Adrenal gland (tissue), 12 donors: ENCODE measurements around the gene ZCCHC17. TPM values are rescaled to one million over a fixed set of nuclear protein-coding genes. Genes with fewer than 3 reads are reported as not detected.
A peak's percentile ranks its signal among the peaks of the same experiment; 100 is the strongest.
"Not testable (repeated sequence)": the region's sequence is repeated elsewhere in the genome, so short reads cannot be mapped to it uniquely, and the experiment has no call there.

Source experiments
- DNase-seq, 7 donors: peaks; one replicate each; pipeline ENCODE4 v3.0.0-alpha.2; 2019 to 2020
- H3K27ac ChIP-seq, 5 donors: fragments of 200-600 bp; sonication (generic) in 4 of 5; 1 replicate in 3 of 5; 2 replicates in 2 of 5; pipeline versions ENCODE4 v1.5.1 to v1.8.0; 2016 to 2020; ENCODE audit warnings: mild to moderate bottlenecking in 1 of 5
- H3K27me3 ChIP-seq: fragments of 200-600 bp; 2 replicates; pipeline ENCODE4 v1.8.0; 2021
- H3K36me3 ChIP-seq, 2 donors: fragments of 200-600 bp; replicated peaks in 1 of 2; 1 replicate in 1 of 2; 2 replicates in 1 of 2; pipeline versions ENCODE4 v1.5.1 to v1.8.0; 2018 to 2022
- H3K4me1 ChIP-seq, 2 donors: fragments of 200-600 bp; replicated peaks in 1 of 2; 1 replicate in 1 of 2; 2 replicates in 1 of 2; pipeline versions ENCODE4 v1.5.1 to v1.8.0; 2018 to 2021
- H3K4me3 ChIP-seq, 4 donors: fragments of 200-600 bp; sonication (generic) in 3 of 4; one replicate each; pipeline ENCODE4 v1.5.1; 2016 to 2018
- H3K9me3 ChIP-seq, 3 donors: fragments of 200-600 bp; sonication (generic) in 1 of 3; replicated peaks in 1 of 3; 1 replicate in 2 of 3; 2 replicates in 1 of 3; pipeline versions ENCODE4 v1.5.1 to v1.8.0; 2016 to 2021
- CTCF ChIP-seq, 6 experiments: fragments of 450-650 bp in 4 of 6; fragments of 200-600 bp in 2 of 6; sonication (generic) in 1 of 6; IDR thresholded peaks; 1 replicate in 5 of 6; 2 replicates in 1 of 6; pipeline versions ENCODE4 v1.5.1 to v1.8.0; 2016 to 2021; ENCODE audit warnings: antibody characterized with exemption in 6 of 6, mild to moderate bottlenecking in 2 of 6, moderate library complexity in 1 of 6
- POLR2A ChIP-seq, 2 donors: fragments of 450-650 bp; IDR thresholded peaks; one replicate each; pipeline ENCODE4 v1.6.1; 2017; ENCODE audit warnings: antibody characterized with exemption in 2 of 2, mild to moderate bottlenecking in 2 of 2, moderate library complexity in 1 of 2
- WGBS, 4 donors: extraction: QIAGEN DNeasy Blood & Tissue Kit in 2 of 4; methylation state at CpG; one replicate each; pipeline versions ENCODE4 v1.1.5 to v1.1.7; 2013 to 2017; 5-methylcytosine and 5-hydroxymethylcytosine counted together
- intact Hi-C, 2 donors: fragments of 100-400 bp; cut with DNase I; formaldehyde crosslinking; loops; one replicate each; pipeline versions ENCODE4 v1.14.1 to v1.15.0; 2022 to 2023
- polyA plus RNA-seq, 3 donors: library from polyadenylated mRNA; stranded (reverse); fragments of 200-250 nt in 2 of 3; fragments of 350-450 nt in 1 of 3; fragmentation: Illumina TruSeq in 1 of 3; extraction: RNeasy Lipid Tissue Mini Kit (QIAGEN cat#74804) in 1 of 3; gene quantifications; one replicate each; pipeline ENCODE4 v1.2.3, GENCODE V29; 2013 to 2014
- total RNA-seq, 9 donors: library from RNA; depleted of rRNA in 4 of 9; stranded (reverse); fragments of >200 nt in 4 of 9; fragments of 120-200 nt in 1 of 9; fragmentation: NEBNext Ultra II Directional in 1 of 9; extraction: Animal tissue kit (Norgen Biotek cat#: 25700) in 1 of 9; gene quantifications; one replicate each; pipeline versions ENCODE4 v1.1.0 to v1.2.4, GENCODE V29; 2013 to 2023
- donor health status: healthy with polysubstance abuse.
- donor health status: Bipolar disorder and iron deficiency.
- donor health status: DM: yes; HTN: yes; CAD: no.
- donor health status: DM: no; HTN: no; CAD: no.
- donor health status: DM: no; HTN: no; CAD: no.
- donor health status: DM: yes; HTN: yes; CAD: no.

Gene ZCCHC17
- total and polyA plus RNA-seq, 12 donors = 20.9 to 62.1 (median 29.5) TPM

GRCh38 chr1:31273619-31274018, 23.2 kb upstream of the ZCCHC17 start:
- TF ChIP-seq CTCF (IDR thresholded peaks at IDR 0.05) (no peak), POLR2A (IDR thresholded peaks at IDR 0.05) (no peak)
- peaks cover 0 to 48% of the 10 kb centered on the region in 2 donors for H3K36me3 ChIP-seq
- H3K4me3 ChIP-seq = no peak overlapping the region
- H3K27me3 ChIP-seq = no peaks in the 10 kb centered on the region
- H3K4me1 ChIP-seq = peaks cover 0 to 5% of the 10 kb centered on the region in 2 donors
- no peaks in the 10 kb centered on the region for H3K9me3 ChIP-seq
- no peak overlapping the region for H3K27ac ChIP-seq
- intact Hi-C loops = no loop called here
- no peak for DNase-seq
- WGBS, 4 donors = 81 to 89% (median 84%) methylated on average over 2 of the region's 2 CpGs

GRCh38 chr1:31282426-31282825, 14.4 kb upstream of the ZCCHC17 start:
- peaks cover 0 to 53% of the 10 kb centered on the region in 2 donors for H3K36me3 ChIP-seq
- H3K27me3 ChIP-seq, DNase-seq, H3K4me1 ChIP-seq, H3K27ac ChIP-seq, H3K4me3 ChIP-seq, H3K9me3 ChIP-seq, intact Hi-C loops: not testable (repeated sequence)
- WGBS, 4 donors = 91 to 95% (median 93%) methylated on average over 9 of the region's 9 CpGs

- H3K9me3 ChIP-seq, DNase-seq, H3K4me1 ChIP-seq, intact Hi-C loops, H3K27me3 ChIP-seq, H3K4me3 ChIP-seq, H3K27ac ChIP-seq: not testable (repeated sequence)
- H3K36me3 ChIP-seq = peaks cover 0 to 65% of the 10 kb centered on the region in 2 donors
- WGBS, 4 donors = 96 to 100% (median 98%) methylated on average over 4 of the region's 4 CpGs
Observed at GRCh38 chr1:31287791-31288190, 9.0 kb upstream of the ZCCHC17 start.

- no peak overlapping the region for H3K4me3 ChIP-seq
Observed at GRCh38 chr1:31289021-31289420, 7.8 kb upstream of the ZCCHC17 start.

GRCh38 chr1:31295874-31296485, 852 bp upstream of the ZCCHC17 start:
- 15 to 26% (median 15%) methylated on average over 13 to 17 of the region's 17 CpGs for WGBS, 4 donors
- peak overlapping the region in 4 of 5 donors; percentile 72 to 95 (median 83) for H3K27ac ChIP-seq
- peaks cover 10 to 40% of the 10 kb centered on the region in 2 donors for H3K4me1 ChIP-seq
- H3K4me3 ChIP-seq = peak overlapping the region; percentile 27 to 94 (median 70)
- H3K9me3 ChIP-seq = no peaks in the 10 kb centered on the region
- intact Hi-C loops = no loop called here
- DNase-seq = peak in 1 of 7 donors; percentile 8
- peaks cover 0 to 31% of the 10 kb centered on the region in 2 donors for H3K36me3 ChIP-seq
- H3K27me3 ChIP-seq = no peaks in the 10 kb centered on the region
- TF ChIP-seq POLR2A (IDR thresholded peaks at IDR 0.05) (no peak), CTCF (IDR thresholded peaks at IDR 0.05) (no peak)

More at GRCh38 chr1:31289021-31289420, 7.8 kb upstream of the ZCCHC17 start:
- no peaks in the 10 kb centered on the region for H3K27me3 ChIP-seq
- intact Hi-C loops = no loop called here
- H3K36me3 ChIP-seq = peaks cover 0 to 77% of the 10 kb centered on the region in 2 donors
- DNase-seq = no peak
- H3K9me3 ChIP-seq = no peaks in the 10 kb centered on the region
- 67 to 76% (median 74%) methylated on average over 4 of the region's 4 CpGs for WGBS, 4 donors
- TF ChIP-seq POLR2A (IDR thresholded peaks at IDR 0.05) (no peak), CTCF (IDR thresholded peaks at IDR 0.05) (no peak)
- peak overlapping the region in 1 of 5 donors; percentile 4 for H3K27ac ChIP-seq
- no peaks in the 10 kb centered on the region for H3K4me1 ChIP-seq
